Natural killer cell (primary cell): ENCODE measurements around the gene PMPCB. TPM values are rescaled to one million over a fixed set of nuclear protein-coding genes. Genes with fewer than 3 reads are reported as not detected.
"Not testable (repeated sequence)": the region's sequence is repeated elsewhere in the genome, so short reads cannot be mapped to it uniquely, and the experiment has no call there.

ENCODE experiments used
- ATAC-seq, 3 donors: fragments of 150-1000 bp in 2 of 3; fragments of 200-7000 bp in 1 of 3; cut with Tn5 transposase; 1 replicate in 1 of 3; 2 replicates in 2 of 3; pipeline ENCODE4 v1.10.0; 2021; ENCODE audit warnings: mild to moderate bottlenecking in 2 of 3, moderate library complexity in 2 of 3
- DNase-seq, 2 donors: peaks; one replicate each; pipeline versions ENCODE4 v3.0.0 to v3.0.0-alpha.2; 2013 to 2021; ENCODE audit warnings: mixed read lengths in 1 of 2
- H3K27ac ChIP-seq: one replicate; pipeline ENCODE4 v1.5.1; 2013; ENCODE audit warnings: mild to moderate bottlenecking, low read length
- H3K27me3 ChIP-seq: one replicate; pipeline ENCODE4 v1.6.1; 2013; ENCODE audit warnings: low read length; ENCODE audit not compliant: control insufficient read depth, insufficient read depth
- H3K36me3 ChIP-seq: one replicate; pipeline ENCODE4 v1.6.1; 2013; ENCODE audit warnings: low read length; ENCODE audit not compliant: control insufficient read depth, insufficient read depth
- H3K4me1 ChIP-seq: one replicate; pipeline ENCODE4 v1.6.1; 2013; ENCODE audit warnings: low read length; ENCODE audit not compliant: control insufficient read depth, insufficient read depth
- H3K4me3 ChIP-seq: one replicate; pipeline ENCODE4 v1.5.1; 2013; ENCODE audit warnings: low read length
- H3K9me3 ChIP-seq: one replicate; pipeline ENCODE4 v1.6.1; 2013; ENCODE audit warnings: low read length; ENCODE audit not compliant: control insufficient read depth, insufficient read depth
- H3K27ac Mint-ChIP-seq, 2 donors: one replicate each; pipeline ENCODE4 v1.8.0; 2022; ENCODE audit warnings: mild to moderate bottlenecking in 2 of 2, mixed read lengths in 2 of 2, moderate library complexity in 1 of 2
- H3K27me3 Mint-ChIP-seq, 2 donors: one replicate each; pipeline ENCODE4 v1.8.0; 2022; ENCODE audit warnings: low read depth in 2 of 2, mixed read lengths in 2 of 2
- H3K36me3 Mint-ChIP-seq: one replicate; pipeline ENCODE4 v1.8.0; 2022; ENCODE audit warnings: mixed read lengths
- H3K4me1 Mint-ChIP-seq, 2 donors: one replicate each; pipeline ENCODE4 v1.8.0; 2022; ENCODE audit warnings: mixed read lengths in 2 of 2
- H3K4me3 Mint-ChIP-seq: one replicate; pipeline ENCODE4 v1.8.0; 2022; ENCODE audit warnings: mild to moderate bottlenecking, moderate library complexity, mixed read lengths
- H3K9me3 Mint-ChIP-seq, 2 donors: one replicate each; pipeline ENCODE4 v1.8.0; 2022; ENCODE audit warnings: mixed read lengths in 2 of 2
- WGBS: methylation state at CpG from one replicate; pipeline ENCODE4 v1.1.7; 2013; ENCODE audit warnings: missing lambda C conversion rate; ENCODE audit not compliant: insufficient coverage; 5-methylcytosine and 5-hydroxymethylcytosine counted together
- intact Hi-C: fragments of 100-400 bp; cut with micrococcal nuclease; formaldehyde crosslinking; loops from one replicate; pipeline ENCODE4 v1.14.2; 2022
- total RNA-seq, 4 donors: library from RNA; stranded (reverse); fragments of 120-200 nt in 1 of 4; gene quantifications; one replicate each; pipeline versions ENCODE4 v1.2.3 to v1.2.4, GENCODE V29; 2013 to 2022
- TF ChIP-seq, protein P1 (sequence below): fragments of 200-600 bp; IDR thresholded peaks from one replicate; pipeline ENCODE4 v1.8.0; 2022; ENCODE audit warnings: antibody characterized with exemption

PMPCB gene
- total RNA-seq, 3 donors from 2014 or later (not counting 1 experiment from before 2014, with no cell fraction given): 65.4 to 77.9 (median 75.9) TPM

DNA sequence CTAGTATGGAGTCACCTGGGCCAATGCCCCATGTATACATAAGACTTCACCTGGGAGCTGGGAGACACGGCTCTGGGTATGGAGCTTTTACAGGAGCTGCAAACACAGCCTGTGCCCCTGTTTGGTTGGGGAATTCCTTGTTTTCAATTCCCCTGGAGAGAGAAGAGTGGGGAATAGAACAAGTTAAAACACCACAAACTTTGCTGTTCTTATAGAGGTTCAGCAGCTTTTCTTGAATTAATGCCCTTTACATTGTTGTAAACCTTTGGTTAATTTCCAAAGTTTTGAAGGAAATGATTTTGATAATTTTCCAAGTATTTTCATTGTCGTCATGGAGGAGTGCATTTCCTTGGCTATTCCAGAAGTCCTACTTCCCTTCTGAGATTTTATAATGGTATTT, 19.0 kb upstream of the PMPCB start:
- not testable (repeated sequence) for H3K27ac ChIP-seq, DNase-seq, H3K4me3 ChIP-seq, H3K9me3 Mint-ChIP-seq, H3K27me3 ChIP-seq, H3K36me3 ChIP-seq, H3K36me3 Mint-ChIP-seq, H3K27me3 Mint-ChIP-seq, H3K9me3 ChIP-seq, ATAC-seq, H3K4me3 Mint-ChIP-seq
- Mint-ChIP-seq H3K27ac (peak overlapping the region in 1 of 2 donors; percentile 31), H3K4me1 (peaks cover 22 to 27% of the 10 kb centered on the region in 2 donors)
- no CpG with 5 or more reads among the region's 2 CpGs for WGBS
- intact Hi-C loops: loop anchor here (2.0 kb wide), 1 partner anchor 203 kb away; the partner anchor contains the start of genes ARMC10 and FBXL13
- peaks cover 11% of the 10 kb centered on the region for H3K4me1 ChIP-seq

DNA sequence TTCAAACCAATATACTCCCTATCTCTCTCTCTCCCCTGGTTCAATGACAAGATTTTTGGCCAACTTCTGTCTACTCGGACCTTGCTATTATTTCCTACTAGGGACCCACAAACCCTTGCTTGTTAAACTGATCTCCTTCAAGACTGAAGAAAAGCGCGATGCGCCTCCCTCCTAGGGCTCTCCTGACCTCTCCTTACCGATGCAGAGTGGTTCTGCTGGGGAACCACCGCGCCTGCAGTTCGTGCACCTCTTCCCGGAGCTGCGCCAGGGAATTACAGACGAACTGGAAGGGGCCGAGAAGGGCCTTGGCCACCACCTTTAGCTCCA, 17.6 kb upstream of the PMPCB start:
- not testable (repeated sequence) for H3K27me3 ChIP-seq, H3K9me3 Mint-ChIP-seq, H3K36me3 ChIP-seq, H3K9me3 ChIP-seq, H3K27me3 Mint-ChIP-seq, H3K36me3 Mint-ChIP-seq
- Mint-ChIP-seq H3K27ac (peak overlapping the region; percentile 80 to 95), H3K4me3 (peak overlapping the region; percentile 99), H3K4me1 (peaks cover 22 to 27% of the 10 kb centered on the region in 2 donors)
- ATAC-seq (peak in 2 of 3 donors; percentile 1 to 2), DNase-seq (peak in 1 of 2 donors; percentile 57)
- intact Hi-C loops: loop anchor here (2.0 kb wide), 1 partner anchor 205 kb away; the partner anchor contains the start of genes ARMC10 and FBXL13
- under 1% methylated on average over 12 of the region's 12 CpGs for WGBS
- H3K4me3 ChIP-seq: peak overlapping the region; percentile 75
- peaks cover 11% of the 10 kb centered on the region for H3K4me1 ChIP-seq
- peak overlapping the region; percentile 83 for H3K27ac ChIP-seq

DNA sequence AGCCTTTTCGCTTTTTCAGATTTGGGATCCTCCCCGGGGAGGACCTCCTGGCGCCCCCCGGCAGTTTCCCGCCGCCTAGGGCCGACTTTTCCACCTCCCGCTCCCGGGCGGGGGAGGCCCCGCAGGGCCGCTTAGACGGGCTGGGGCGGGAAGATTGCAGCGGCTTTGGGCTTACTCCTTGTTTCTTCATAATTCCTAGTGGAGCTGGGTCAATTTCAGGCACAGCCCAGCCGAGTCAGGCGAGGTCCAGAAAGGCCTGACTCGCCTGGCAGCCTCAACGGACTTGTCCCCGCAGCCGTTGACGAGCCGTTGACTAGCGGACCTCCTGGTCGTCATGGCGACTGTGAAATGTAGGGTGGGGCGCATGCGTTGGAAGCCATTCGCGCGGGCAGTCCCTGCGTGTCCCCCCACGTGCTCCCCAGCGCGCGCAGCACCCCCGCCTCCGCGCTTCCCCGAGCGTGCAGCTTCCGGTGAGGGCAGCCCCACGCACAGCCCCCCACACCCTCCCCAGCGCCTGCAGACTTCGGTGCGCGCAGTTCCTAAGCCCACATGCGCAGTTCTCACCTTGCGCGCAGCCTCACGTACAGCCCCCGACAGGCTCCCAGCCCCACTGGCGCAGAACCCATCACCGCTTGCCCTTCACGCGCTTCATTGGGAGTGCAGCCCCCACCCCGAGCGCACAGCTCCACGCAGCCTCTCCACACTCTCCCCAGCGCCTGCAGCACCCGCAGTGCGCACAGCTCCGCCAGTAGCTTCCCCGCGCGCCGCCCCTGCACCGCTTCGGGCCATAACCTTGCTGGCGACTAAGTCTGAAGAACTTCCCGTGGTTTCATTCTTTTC, 17.1 kb upstream of the PMPCB start:
- ATAC-seq (peak; percentile 93 to 99 (median 94)), DNase-seq (peak; percentile 86 to 94)
- not testable (repeated sequence) for H3K9me3 ChIP-seq, H3K27me3 ChIP-seq, H3K27me3 Mint-ChIP-seq, H3K36me3 Mint-ChIP-seq, H3K9me3 Mint-ChIP-seq, H3K36me3 ChIP-seq
- WGBS: under 1% methylated on average over 71 of the region's 71 CpGs
- Mint-ChIP-seq H3K4me1 (peaks cover 22 to 27% of the 10 kb centered on the region in 2 donors), H3K27ac (peak overlapping the region; percentile 80 to 95), H3K4me3 (peak overlapping the region; percentile 99)
- intact Hi-C loops: loop anchor here (1.0 to 2.0 kb wide), 2 partner anchors 17 to 205 kb away; partner anchors contain the start of genes ARMC10, FBXL13 and PMPCB
- H3K4me3 ChIP-seq: peak overlapping the region; percentile 75
- H3K4me1 ChIP-seq: peaks cover 11% of the 10 kb centered on the region
- H3K27ac ChIP-seq: peak overlapping the region; percentile 83

DNA sequence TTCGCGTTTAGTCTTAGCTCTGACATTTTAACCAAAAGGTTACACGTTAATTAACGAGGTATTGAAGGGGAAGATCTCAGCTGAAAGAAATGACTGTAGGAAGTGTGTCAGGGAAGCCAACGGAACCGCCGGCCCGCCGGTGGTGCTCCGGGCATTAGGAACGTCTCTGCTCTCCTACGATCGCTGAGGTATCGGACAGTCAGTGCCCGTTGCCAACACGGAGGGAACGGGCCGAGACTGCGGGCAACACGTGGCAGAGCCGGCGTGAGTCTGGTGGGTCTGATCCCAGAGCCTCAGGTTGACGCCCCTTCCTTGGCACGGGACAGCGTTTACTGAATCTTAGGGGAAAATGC, 16.5 kb upstream of the PMPCB start:
- peak overlapping the region; percentile 75 for H3K4me3 ChIP-seq
- not testable (repeated sequence) for H3K36me3 Mint-ChIP-seq, H3K27me3 ChIP-seq

DNA sequence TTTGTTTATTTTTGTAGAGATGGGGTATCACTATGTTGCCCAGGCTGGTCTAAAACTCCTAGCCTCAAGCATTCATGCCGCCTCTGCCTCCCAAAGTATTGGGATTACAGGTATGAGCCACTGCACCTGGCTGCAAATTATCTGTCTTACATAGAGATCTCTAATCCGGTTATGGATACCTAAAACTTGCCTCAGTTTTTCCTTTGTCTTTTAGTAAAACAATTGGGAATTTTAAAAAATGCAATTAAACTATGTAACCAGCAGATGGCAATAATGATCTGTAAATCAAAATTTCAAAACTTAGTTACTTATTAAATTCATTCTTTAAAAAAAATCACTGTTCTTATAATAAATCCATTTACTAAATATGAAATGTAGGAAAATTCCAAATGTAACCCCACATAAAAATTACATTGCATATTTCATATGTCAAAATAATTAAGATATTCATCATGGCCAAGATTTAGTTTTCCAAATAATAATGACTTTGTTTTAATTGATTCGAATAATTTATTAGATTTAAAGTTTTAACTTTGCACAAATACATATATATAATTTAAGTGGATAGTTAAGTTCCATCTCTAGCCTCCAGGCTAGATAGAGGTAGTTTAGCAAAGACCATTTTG, 14.3 kb upstream of the PMPCB start:
- H3K9me3 Mint-ChIP-seq, H3K27me3 ChIP-seq, H3K36me3 ChIP-seq, H3K4me3 ChIP-seq, H3K27me3 Mint-ChIP-seq, H3K9me3 ChIP-seq, H3K27ac ChIP-seq, H3K27ac Mint-ChIP-seq, DNase-seq, H3K36me3 Mint-ChIP-seq, H3K4me3 Mint-ChIP-seq, ATAC-seq, intact Hi-C loops: not testable (repeated sequence)
- peaks cover 11% of the 10 kb centered on the region for H3K4me1 ChIP-seq
- TF ChIP-seq, protein P1, sequence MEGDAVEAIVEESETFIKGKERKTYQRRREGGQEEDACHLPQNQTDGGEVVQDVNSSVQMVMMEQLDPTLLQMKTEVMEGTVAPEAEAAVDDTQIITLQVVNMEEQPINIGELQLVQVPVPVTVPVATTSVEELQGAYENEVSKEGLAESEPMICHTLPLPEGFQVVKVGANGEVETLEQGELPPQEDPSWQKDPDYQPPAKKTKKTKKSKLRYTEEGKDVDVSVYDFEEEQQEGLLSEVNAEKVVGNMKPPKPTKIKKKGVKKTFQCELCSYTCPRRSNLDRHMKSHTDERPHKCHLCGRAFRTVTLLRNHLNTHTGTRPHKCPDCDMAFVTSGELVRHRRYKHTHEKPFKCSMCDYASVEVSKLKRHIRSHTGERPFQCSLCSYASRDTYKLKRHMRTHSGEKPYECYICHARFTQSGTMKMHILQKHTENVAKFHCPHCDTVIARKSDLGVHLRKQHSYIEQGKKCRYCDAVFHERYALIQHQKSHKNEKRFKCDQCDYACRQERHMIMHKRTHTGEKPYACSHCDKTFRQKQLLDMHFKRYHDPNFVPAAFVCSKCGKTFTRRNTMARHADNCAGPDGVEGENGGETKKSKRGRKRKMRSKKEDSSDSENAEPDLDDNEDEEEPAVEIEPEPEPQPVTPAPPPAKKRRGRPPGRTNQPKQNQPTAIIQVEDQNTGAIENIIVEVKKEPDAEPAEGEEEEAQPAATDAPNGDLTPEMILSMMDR: peak; percentile 45
- WGBS: 62% methylated on average over 1 of the region's 3 CpGs
- peaks cover 22 to 27% of the 10 kb centered on the region in 2 donors for H3K4me1 Mint-ChIP-seq

More for the DNA sequence above, 16.5 kb upstream of the PMPCB start:
- H3K9me3 ChIP-seq, ATAC-seq, H3K36me3 ChIP-seq, H3K9me3 Mint-ChIP-seq, DNase-seq, H3K27me3 Mint-ChIP-seq: not testable (repeated sequence)
- peaks cover 22 to 27% of the 10 kb centered on the region in 2 donors for H3K4me1 Mint-ChIP-seq
- Histone ChIP-seq H3K27ac (peak overlapping the region; percentile 51), H3K4me1 (peaks cover 11% of the 10 kb centered on the region)
- H3K27ac Mint-ChIP-seq: peak overlapping the region; percentile 80 to 95
- intact Hi-C loops: loop anchor here (1.0 kb wide), 1 partner anchor 17 kb away; the partner anchor contains the start of gene PMPCB
- WGBS: 2% methylated on average over 25 of the region's 25 CpGs
- peak overlapping the region; percentile 99 for H3K4me3 Mint-ChIP-seq
